HepG2 (cell line): ENCODE measurements around the gene MIOS. TPM values are rescaled to one million over a fixed set of nuclear protein-coding genes. Genes with fewer than 3 reads are reported as not detected.

Experiments used
- ATAC-seq: fragments of 200-7000 bp; cut with Tn5 transposase; 3 replicates; pipeline ENCODE4 v1.9.1; 2020; ENCODE audit warnings: mild to moderate bottlenecking, moderate library complexity
- BruUV-seq: library from RNA; stranded (reverse); fragments of 400-500 nt; replicated peaks from 2 replicates; lab custom pipeline; 2021; lab: Mats Ljungman, UMichigan
- CTCF ChIA-PET: fragments of 300-600 bp; formaldehyde crosslinking; extraction: SDS; loops from one replicate; lab custom pipeline; 2021; ENCODE audit warnings: low total read pairs, inconsistent platforms, low intra/inter-chr PET ratio; lab: Yijun Ruan, JAX
- POLR2A ChIA-PET: fragments of 350-600 bp; sonication (Branson Sonifier 250); formaldehyde crosslinking; loops from one replicate; lab custom pipeline; 2020; ENCODE audit warnings: antibody characterized with exemption, inconsistent platforms; lab: Yijun Ruan, JAX
- DNase-seq: peaks from one replicate; pipeline ENCODE4 v3.0.0-alpha.2; 2015; ENCODE audit warnings: low spot score
- FAIRE-seq: peaks from 3 replicates; lab custom pipeline; 2011; peaks lifted over from hg19 to GRCh38; lab: Jason Lieb, UNC
- H2AFZ ChIP-seq: one replicate; pipeline ENCODE4 v1.6.1; 2011; ENCODE audit warnings: low read length, inconsistent platforms
- H3K27ac ChIP-seq: fragments of 300-600 bp; 3 replicates; pipeline ENCODE4 v1.8.0; 2011; ENCODE audit warnings: mixed run types, mild to moderate bottlenecking, mixed read lengths, low read length, inconsistent platforms; ENCODE audit not compliant: insufficient read depth; ENCODE audit errors: extremely low read length
- H3K27me3 ChIP-seq, 2 experiments: fragments of 200-600 bp in 1 of 2; 2 replicates in 1 of 2; 3 replicates in 1 of 2; pipeline versions ENCODE4 v1.6.0 to v1.8.0; 2011; ENCODE audit warnings: low read length in 2 of 2, mild to moderate bottlenecking in 2 of 2, moderate library complexity in 2 of 2, inconsistent platforms in 1 of 2; ENCODE audit not compliant: insufficient read depth in 2 of 2, control insufficient read depth in 1 of 2
- H3K36me3 ChIP-seq, 2 experiments: fragments of 200-600 bp in 1 of 2; replicated peaks in 1 of 2; 2 replicates in 1 of 2; 3 replicates in 1 of 2; pipeline versions ENCODE4 v1.5.1 to v1.8.0; 2011; ENCODE audit warnings: low read length in 2 of 2, inconsistent platforms in 1 of 2; ENCODE audit not compliant: insufficient read depth in 2 of 2, control insufficient read depth in 1 of 2
- H3K4me1 ChIP-seq: 2 replicates; pipeline ENCODE4 v1.5.1; 2012; ENCODE audit warnings: low read length, inconsistent platforms; ENCODE audit not compliant: insufficient read depth
- H3K4me2 ChIP-seq: 2 replicates; pipeline ENCODE4 v1.6.0; 2011; ENCODE audit warnings: low read depth, low read length, inconsistent platforms
- H3K4me3 ChIP-seq, 3 experiments: fragments of 200-600 bp in 1 of 3; sonication (generic), shearing (Covaris generic) in 1 of 3; replicated peaks in 1 of 3; 2 replicates each; pipeline ENCODE4 v1.5.1; 2011 to 2016; ENCODE audit warnings: low read length in 3 of 3, inconsistent platforms in 2 of 3, low read depth in 2 of 3, mild to moderate bottlenecking in 2 of 3, control low read depth in 1 of 3, mixed read lengths in 1 of 3; ENCODE audit not compliant: insufficient read depth in 1 of 3
- H3K79me2 ChIP-seq: one replicate; pipeline ENCODE4 v1.6.1; 2011; ENCODE audit warnings: low read length, inconsistent platforms; ENCODE audit not compliant: insufficient read depth
- H3K9ac ChIP-seq: 2 replicates; pipeline ENCODE4 v1.6.0; 2011; ENCODE audit warnings: mild to moderate bottlenecking, low read depth, low read length, inconsistent platforms; ENCODE audit not compliant: insufficient read depth
- H3K9me3 ChIP-seq: 2 replicates; pipeline ENCODE4 v1.5.1; 2012; ENCODE audit warnings: mild to moderate bottlenecking, low read length
- H4K20me1 ChIP-seq: 2 replicates; pipeline ENCODE4 v1.6.0; 2011; ENCODE audit warnings: inconsistent platforms, mild to moderate bottlenecking, low read length, moderate library complexity; ENCODE audit not compliant: insufficient read depth
- ARID5B ChIP-seq: IDR thresholded peaks from 2 replicates; pipeline ENCODE4 v1.4.0; 2020; ENCODE audit warnings: mild to moderate bottlenecking, missing genetic modification reagents
- CEBPG ChIP-seq: IDR thresholded peaks from 2 replicates; pipeline ENCODE4 v1.6.1; 2016
- EP300 ChIP-seq, 3 experiments: sonication (generic) in 1 of 3; formaldehyde crosslinking in 1 of 3; IDR thresholded peaks; 2 replicates each; pipeline versions ENCODE4 v1.5.1 to v1.6.1; 2011 to 2020; ENCODE audit warnings: low read depth in 2 of 3, low read length in 2 of 3, borderline replicate concordance in 1 of 3, improper control_type of control experiment in 1 of 3, mild to moderate bottlenecking in 1 of 3, missing genetic modification reagents in 1 of 3, moderate library complexity in 1 of 3
- GATAD2A ChIP-seq: IDR thresholded peaks from 2 replicates; pipeline ENCODE4 v1.6.1; 2016
- GRHL1 ChIP-seq: sonication (generic); formaldehyde crosslinking; conservative IDR thresholded peaks from 2 replicates; pipeline ENCODE4 v1.8.0; 2022; ENCODE audit warnings: missing genetic modification reagents
- HNF4G ChIP-seq, 2 experiments: sonication (generic) in 1 of 2; formaldehyde crosslinking in 1 of 2; IDR thresholded peaks; 2 replicates each; pipeline versions ENCODE4 v1.4.0 to v1.6.1; 2011 to 2020; ENCODE audit warnings: borderline replicate concordance in 2 of 2, low read depth in 2 of 2, mild to moderate bottlenecking in 2 of 2, low read length in 1 of 2, missing genetic modification reagents in 1 of 2, moderate library complexity in 1 of 2
- HOXA9 ChIP-seq: sonication (generic); formaldehyde crosslinking; IDR thresholded peaks from 2 replicates; pipeline ENCODE4 v1.8.1; 2022; ENCODE audit warnings: missing genetic modification reagents, mild to moderate bottlenecking, moderate library complexity, borderline replicate concordance
- NFKBIZ ChIP-seq: IDR thresholded peaks from 2 replicates; pipeline ENCODE4 v1.6.1; 2018; ENCODE audit warnings: missing genetic modification reagents, missing compliant biosample characterization
- NR2F6 ChIP-seq, 2 experiments: IDR thresholded peaks; 2 replicates each; pipeline ENCODE4 v1.6.1; 2016; ENCODE audit warnings: antibody characterized with exemption in 1 of 2, mild to moderate bottlenecking in 1 of 2
- RCOR2 ChIP-seq: IDR thresholded peaks from 2 replicates; pipeline ENCODE4 v1.6.1; 2016; ENCODE audit warnings: missing biosample characterization, missing genetic modification reagents
- REXO4 ChIP-seq: sonication (generic); formaldehyde crosslinking; IDR thresholded peaks from 2 replicates; pipeline ENCODE4 v1.8.0; 2022; ENCODE audit warnings: missing genetic modification reagents, mild to moderate bottlenecking, borderline replicate concordance
- SNAI1 ChIP-seq: sonication (generic); formaldehyde crosslinking; IDR thresholded peaks from 2 replicates; pipeline ENCODE4 v1.5.0; 2020; ENCODE audit warnings: mild to moderate bottlenecking, missing genetic modification reagents, borderline replicate concordance
- SP1 ChIP-seq, 2 experiments: fragments of 450-650 bp in 1 of 2; sonication (generic) in 1 of 2; formaldehyde crosslinking in 1 of 2; IDR thresholded peaks; 2 replicates each; pipeline versions ENCODE4 v1.4.0 to v1.6.1; 2016 to 2020; ENCODE audit warnings: missing genetic modification reagents in 1 of 2
- ZBTB42 ChIP-seq: sonication (generic); formaldehyde crosslinking; IDR thresholded peaks from 2 replicates; pipeline ENCODE4 v1.5.0; 2020; ENCODE audit warnings: mild to moderate bottlenecking, missing genetic modification reagents
- ZNF136 ChIP-seq: sonication (generic); formaldehyde crosslinking; IDR thresholded peaks from 2 replicates; pipeline ENCODE4 v1.8.1; 2022; ENCODE audit warnings: low read depth, mild to moderate bottlenecking, moderate library complexity, missing genetic modification reagents
- ZNF362 ChIP-seq: sonication (generic); formaldehyde crosslinking; IDR thresholded peaks from 2 replicates; pipeline ENCODE4 v1.4.0; 2020; ENCODE audit warnings: missing genetic modification reagents, mild to moderate bottlenecking, borderline replicate concordance
- ZNF720 ChIP-seq: sonication (generic); formaldehyde crosslinking; IDR thresholded peaks from 2 replicates; pipeline ENCODE4 v1.4.0; 2020; ENCODE audit warnings: missing genetic modification reagents
- ZNF878 ChIP-seq: sonication (generic); formaldehyde crosslinking; IDR thresholded peaks from 2 replicates; pipeline ENCODE4 v1.8.1; 2023; ENCODE audit warnings: mild to moderate bottlenecking, missing genetic modification reagents, moderate library complexity
- WGBS: methylation state at CpG from one replicate; pipeline ENCODE4 v1.1.6; 2017; ENCODE audit warnings: low lambda C conversion rate; 5-methylcytosine and 5-hydroxymethylcytosine counted together
- in situ Hi-C: cut with HindIII; loops from 2 replicates; pipeline ENCODE4 v1.10.0; 2017; ENCODE audit warnings: low pct_unique_long_range_greater_than_20kb; ENCODE audit not compliant: extremely low pct_ligation_motif_present
- intact Hi-C: fragments of 100-400 bp; cut with micrococcal nuclease; formaldehyde crosslinking; loops from one replicate; pipeline ENCODE4 v1.10.0; 2022; ENCODE audit not compliant: unreplicated experiment
- polyA plus RNA-seq, 8 experiments: library from polyadenylated mRNA; depleted of rRNA in 3 of 8; stranded (reverse) in 7 of 8; unstranded in 1 of 8; fragments of >200 nt; fragmentation: Illumina TruSeq in 4 of 8; extraction: Trizol in 4 of 8; gene quantifications; 2 replicates each; pipeline versions ENCODE4 v1.2.1 to v1.2.3, GENCODE V29; 2011 to 2016; ENCODE audit warnings: low read depth in 4 of 8, missing spikeins in 1 of 8, mixed read lengths in 1 of 8; ENCODE audit not compliant: insufficient read depth in 1 of 8
- total RNA-seq, 5 experiments: library from RNA; depleted of rRNA; stranded (reverse); fragments of >200 nt; fragmentation: Illumina TruSeq; extraction: Trizol; gene quantifications; 2 replicates each; pipeline ENCODE4 v1.2.3, GENCODE V29; 2016; ENCODE audit warnings: low read depth in 1 of 5

Gene MIOS
- total and polyA plus RNA-seq, 2 of the 13 experiments (the other 11 are each of a cell fraction or from before 2014, with no cell fraction given): 15.2 to 33.5 TPM

- peak; percentile 91 for ATAC-seq
- H4K20me1 ChIP-seq: no peaks in the 10 kb centered on the region
- H3K36me3 ChIP-seq: no peaks in the 10 kb centered on the region
- intact Hi-C loops (no loop called here), in situ Hi-C loops (no loop called here)
- no TSS peak for BruUV-seq
- 2% methylated on average over 3 of the region's 3 CpGs for WGBS
- H3K79me2 ChIP-seq: no peaks in the 10 kb centered on the region
- FAIRE-seq: no peak
- peak; percentile 62 for DNase-seq
- ChIA-PET CTCF (no interaction called here), POLR2A (no interaction called here)
- H3K9ac ChIP-seq: no peak overlapping the region
- peaks cover 48% of the 10 kb centered on the region for H3K4me1 ChIP-seq
- peak overlapping the region; percentile 15 for H3K27ac ChIP-seq
- H3K4me2 ChIP-seq: no peak overlapping the region
- H3K27me3 ChIP-seq: no peaks in the 10 kb centered on the region
- H3K9me3 ChIP-seq: no peaks in the 10 kb centered on the region
- no peak overlapping the region for H2AFZ ChIP-seq
- no peak overlapping the region for H3K4me3 ChIP-seq
- 0 out of 2 replicates have a peak, but pooled peaks have one; percentile 27 for TF ChIP-seq GATAD2A
- TF ChIP-seq CEBPG: peak; percentile 47; the same call in 1 of the 2 replicates
- peak; percentile 65 for TF ChIP-seq NR2F6 (IDR thresholded peaks at IDR 0.05)
- peak; percentile 69 for TF ChIP-seq NR2F6 (CRISPR knock-in tag; IDR thresholded peaks at IDR 0.05)
- TF ChIP-seq RCOR2 (CRISPR knock-in tag): no peak
- TF ChIP-seq SP1 (IDR thresholded peaks at IDR 0.05): no peak
- TF ChIP-seq SP1 (CRISPR knock-in tag; IDR thresholded peaks at IDR 0.05): no peak
- no peak for TF ChIP-seq HOXA9
- peak in 1 of 2 experiments; percentile 62; a peak in 1 of 4 replicates for TF ChIP-seq EP300 (IDR thresholded peaks at IDR 0.05; ENCODE audit: low read depth in 2 of 2, low read length in 2 of 2)
- TF ChIP-seq EP300 (CRISPR knock-in tag; IDR thresholded peaks at IDR 0.05; ENCODE audit: borderline replicate concordance): no peak
- peak; percentile 88 for TF ChIP-seq ZBTB42 (CRISPR knock-in tag)
- TF ChIP-seq ZNF720 (CRISPR knock-in tag): no peak
- TF ChIP-seq REXO4 (CRISPR knock-in tag): no peak
- peak; percentile 90 for TF ChIP-seq ZNF362
- TF ChIP-seq ZNF878 (CRISPR knock-in tag): no peak
- TF ChIP-seq ZNF136 (CRISPR knock-in tag): no peak
- 0 out of 2 replicates have a peak, but pooled peaks have one; percentile 7 for TF ChIP-seq ARID5B
- TF ChIP-seq HNF4G (IDR thresholded peaks at IDR 0.05; ENCODE audit: borderline replicate concordance, low read depth, low read length): peak; percentile 51; the same call in 1 of the 2 replicates
- no peak for TF ChIP-seq HNF4G (CRISPR knock-in tag; IDR thresholded peaks at IDR 0.05; ENCODE audit: borderline replicate concordance, low read depth)
- no peak for TF ChIP-seq NFKBIZ (CRISPR knock-in tag)
- TF ChIP-seq SNAI1 (CRISPR knock-in tag): no peak
- TF ChIP-seq GRHL1 (CRISPR knock-in tag): no peak
Measured at GRCh38 chr7:7517754-7518153, 48.9 kb upstream of the MIOS start.
